Memory B cell (primary cell): ENCODE results near the gene OTOF.

Experiments
- ATAC-seq: fragments of 150-1000 bp; cut with Tn5 transposase; 2 replicates; pipeline ENCODE4 v1.10.0; 2021; ENCODE audit warnings: low read depth, mild to moderate bottlenecking, moderate library complexity
- DNase-seq, 2 donors: peaks; one replicate each; pipeline ENCODE4 v3.0.0; 2022; ENCODE audit warnings: low spot score in 2 of 2
- H3K27ac Mint-ChIP-seq: one replicate; pipeline ENCODE4 v1.8.0; 2022; ENCODE audit warnings: mild to moderate bottlenecking, moderate library complexity, mixed read lengths
- H3K27me3 Mint-ChIP-seq: one replicate; pipeline ENCODE4 v1.8.0; 2022; ENCODE audit warnings: mixed read lengths
- H3K36me3 Mint-ChIP-seq: one replicate; pipeline ENCODE4 v1.8.0; 2022; ENCODE audit warnings: mild to moderate bottlenecking, mixed read lengths
- H3K4me1 Mint-ChIP-seq: one replicate; pipeline ENCODE4 v1.8.0; 2022; ENCODE audit warnings: mixed read lengths
- H3K4me3 Mint-ChIP-seq: one replicate; pipeline ENCODE4 v1.8.0; 2022; ENCODE audit warnings: mild to moderate bottlenecking, moderate library complexity, mixed read lengths
- H3K9me3 Mint-ChIP-seq: one replicate; pipeline ENCODE4 v1.8.0; 2022; ENCODE audit warnings: mixed read lengths

OTOF gene

GRCh38 chr2:26422947-26423629 lies 54.8 kb downstream of the OTOF start:
- ATAC-seq, result no peak
- DNase-seq, result no peak

GRCh38 chr2:26421961-26422360 lies 56.0 kb downstream of the OTOF start:
- no peak overlapping the region for H3K27ac Mint-ChIP-seq
- H3K27me3 Mint-ChIP-seq, result peaks cover 3% of the 10 kb centered on the region
- no peaks in the 10 kb centered on the region for H3K4me1 Mint-ChIP-seq
- H3K9me3 Mint-ChIP-seq, result peaks cover 4% of the 10 kb centered on the region
- no peak for ATAC-seq
- no peak for DNase-seq
- H3K36me3 Mint-ChIP-seq, result no peaks in the 10 kb centered on the region
- no peak overlapping the region for H3K4me3 Mint-ChIP-seq

More at GRCh38 chr2:26422947-26423629, 54.8 kb downstream of the OTOF start:
- H3K9me3 Mint-ChIP-seq, result peaks cover 4% of the 10 kb centered on the region
- peaks cover 3% of the 10 kb centered on the region for H3K27me3 Mint-ChIP-seq
- H3K4me1 Mint-ChIP-seq, result no peaks in the 10 kb centered on the region
- H3K36me3 Mint-ChIP-seq, result no peaks in the 10 kb centered on the region
- no peak overlapping the region for H3K27ac Mint-ChIP-seq
- H3K4me3 Mint-ChIP-seq, result no peak overlapping the region

DNA sequence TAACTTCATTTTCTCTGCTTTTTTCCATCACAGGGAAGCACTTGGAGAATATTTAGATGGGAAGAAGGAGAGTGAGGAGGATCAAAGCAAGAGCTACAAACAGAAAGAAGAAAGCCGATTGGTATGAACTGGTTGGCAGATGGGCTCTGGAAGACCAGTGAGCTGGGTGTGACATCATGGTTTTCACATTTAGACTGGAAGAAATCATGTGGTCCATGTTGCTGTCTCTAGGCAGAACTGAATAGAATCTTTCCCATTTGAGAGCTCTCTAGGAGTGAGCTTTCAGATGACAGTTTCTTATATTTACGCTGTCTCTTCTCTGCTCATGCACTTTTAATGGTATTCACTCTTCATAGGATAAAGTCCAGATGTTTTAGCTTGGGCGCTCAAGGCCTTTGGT lies 63.6 kb downstream of the OTOF start:
- H3K36me3 Mint-ChIP-seq, result no peaks in the 10 kb centered on the region
- DNase-seq (no peak), ATAC-seq (no peak)
- H3K9me3 Mint-ChIP-seq, result no peaks in the 10 kb centered on the region
- peaks cover 4% of the 10 kb centered on the region for H3K4me1 Mint-ChIP-seq
- H3K27ac Mint-ChIP-seq, result no peak overlapping the region
- H3K4me3 Mint-ChIP-seq, result no peak overlapping the region
- H3K27me3 Mint-ChIP-seq, result peaks cover 2% of the 10 kb centered on the region

DNA sequence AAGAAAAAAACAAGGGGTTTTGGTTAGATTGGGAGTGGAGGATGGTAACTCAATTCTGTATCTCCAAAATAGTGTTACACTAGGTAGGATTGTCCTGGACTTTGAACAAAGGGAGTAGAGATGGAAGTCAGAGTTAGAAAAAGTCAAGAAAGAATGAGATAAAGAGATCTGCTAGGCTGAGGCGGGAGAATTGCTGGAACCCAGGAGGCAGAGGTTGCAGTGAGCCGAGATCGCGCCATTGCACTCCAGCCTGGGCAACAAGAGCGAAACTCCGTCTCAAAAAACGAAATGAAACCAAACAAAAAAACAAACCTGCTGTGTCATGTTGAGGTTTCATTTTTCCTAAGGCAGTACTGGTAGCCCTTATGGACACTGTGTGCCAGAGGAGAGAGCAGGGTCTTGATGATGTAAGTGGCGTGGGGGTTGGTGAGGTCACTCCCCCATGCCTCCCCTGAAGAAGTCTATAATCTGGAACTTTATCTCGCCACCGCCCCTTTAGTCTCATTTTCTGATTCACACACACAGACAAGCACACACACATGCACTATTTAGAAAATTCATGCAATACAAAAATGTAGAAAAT lies 65.7 kb downstream of the OTOF start:
- ATAC-seq (peak; percentile 47), DNase-seq (no peak)
- Mint-ChIP-seq H3K36me3 (no peaks in the 10 kb centered on the region), H3K4me3 (peak overlapping the region; percentile 78), H3K27ac (peak overlapping the region; percentile 3), H3K27me3 (peaks cover 9% of the 10 kb centered on the region), H3K9me3 (no peaks in the 10 kb centered on the region), H3K4me1 (peaks cover 4% of the 10 kb centered on the region)

- no peak overlapping the region for H3K27ac Mint-ChIP-seq
- no peaks in the 10 kb centered on the region for H3K36me3 Mint-ChIP-seq
- no peak overlapping the region for H3K4me3 Mint-ChIP-seq
- ATAC-seq (no peak), DNase-seq (no peak)
- peaks cover 13% of the 10 kb centered on the region for H3K27me3 Mint-ChIP-seq
- peaks cover 4% of the 10 kb centered on the region for H3K4me1 Mint-ChIP-seq
- no peaks in the 10 kb centered on the region for H3K9me3 Mint-ChIP-seq
Measured at GRCh38 chr2:26411419-26411818, 66.5 kb downstream of the OTOF start.

DNA sequence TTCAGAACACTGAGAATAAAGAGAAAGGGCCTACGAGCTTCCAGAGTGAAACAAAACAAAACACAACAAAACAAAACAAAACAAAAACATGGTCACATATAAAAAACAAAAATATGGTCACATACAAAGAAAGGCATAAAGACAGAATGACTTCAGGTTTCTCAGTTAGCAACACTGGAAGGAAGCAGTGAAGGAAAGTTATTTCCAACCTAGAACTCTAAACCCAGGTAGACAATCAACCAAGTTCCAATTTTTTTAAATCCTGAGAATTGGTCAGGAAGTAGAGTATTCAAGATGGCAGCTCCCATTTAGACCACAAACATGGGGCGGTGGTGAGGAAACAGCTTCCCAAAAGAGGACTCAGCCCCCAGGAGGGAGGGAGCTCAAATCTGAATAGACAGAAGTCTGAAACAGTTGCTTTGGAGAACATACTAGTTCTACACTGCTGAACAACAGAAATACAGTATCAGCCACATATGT lies 67.1 kb downstream of the OTOF start:
- H3K36me3 Mint-ChIP-seq, result no peaks in the 10 kb centered on the region

GRCh38 chr2:26409785-26410184 lies 68.1 kb downstream of the OTOF start:
- no peak overlapping the region for H3K4me3 Mint-ChIP-seq
- H3K9me3 Mint-ChIP-seq, result no peaks in the 10 kb centered on the region
- no peak overlapping the region for H3K27ac Mint-ChIP-seq
- H3K36me3 Mint-ChIP-seq, result no peaks in the 10 kb centered on the region
- ATAC-seq (no peak), DNase-seq (no peak)
- peaks cover 13% of the 10 kb centered on the region for H3K27me3 Mint-ChIP-seq
- H3K4me1 Mint-ChIP-seq, result peaks cover 4% of the 10 kb centered on the region

More for the DNA sequence above, 67.1 kb downstream of the OTOF start:
- Mint-ChIP-seq H3K9me3 (no peaks in the 10 kb centered on the region), H3K4me3 (no peak overlapping the region), H3K27ac (no peak overlapping the region), H3K27me3 (peaks cover 13% of the 10 kb centered on the region), H3K4me1 (peaks cover 4% of the 10 kb centered on the region)
- no peak for ATAC-seq
- no peak for DNase-seq

GRCh38 chr2:26407526-26407925 lies 70.4 kb downstream of the OTOF start:
- H3K4me1 Mint-ChIP-seq, result peaks cover 4% of the 10 kb centered on the region
- no peak for DNase-seq
- H3K27ac Mint-ChIP-seq, result no peak overlapping the region
- no peaks in the 10 kb centered on the region for H3K9me3 Mint-ChIP-seq
- no peak overlapping the region for H3K4me3 Mint-ChIP-seq
- ATAC-seq, result no peak
- peaks cover 13% of the 10 kb centered on the region for H3K27me3 Mint-ChIP-seq
- no peaks in the 10 kb centered on the region for H3K36me3 Mint-ChIP-seq
